Measurements from ENCODE around the gene NOX5. TPM values are rescaled to one million over a fixed set of nuclear protein-coding genes. Genes with fewer than 3 reads are reported as not detected.

The NOX5 gene
- total RNA-seq, 2 experiments from 2014 or later, result not detected

GRCh38 chr15:68984586-68984985, 29.9 kb upstream of the NOX5 start:
- Mint-ChIP-seq H3K36me3 (ENCODE audit: low read depth) (no peaks in the 10 kb centered on the region), H3K9me3 (no peaks in the 10 kb centered on the region), H3K4me1 (no peaks in the 10 kb centered on the region), H3K27me3 (peaks cover 6% of the 10 kb centered on the region), H3K27ac (no peak overlapping the region), H3K4me3 (no peak overlapping the region)
- CTCF ChIA-PET, result no interaction called here
- POLR2A ChIA-PET, result no interaction called here
- no peak for DNase-seq

- Mint-ChIP-seq H3K4me3 (no peak overlapping the region), H3K9me3 (no peaks in the 10 kb centered on the region), H3K27ac (no peak overlapping the region), H3K4me1 (no peaks in the 10 kb centered on the region), H3K27me3 (peaks cover 6% of the 10 kb centered on the region), H3K36me3 (ENCODE audit: low read depth) (no peaks in the 10 kb centered on the region)
- ChIA-PET CTCF (no interaction called here), POLR2A (no interaction called here)
- DNase-seq, result no peak
Measured at GRCh38 chr15:68985361-68985891, 29.1 kb upstream of the NOX5 start.

- H3K27me3 Mint-ChIP-seq, result peaks cover 3% of the 10 kb centered on the region
Measured at GRCh38 chr15:68986322-68986721, 28.2 kb upstream of the NOX5 start.

GRCh38 chr15:68987120-68987519, 27.4 kb upstream of the NOX5 start:
- POLR2A ChIA-PET, result no interaction called here
- Mint-ChIP-seq H3K4me3 (no peak overlapping the region), H3K9me3 (no peaks in the 10 kb centered on the region), H3K36me3 (ENCODE audit: low read depth) (no peaks in the 10 kb centered on the region), H3K27me3 (peaks cover 3% of the 10 kb centered on the region), H3K27ac (no peak overlapping the region), H3K4me1 (no peaks in the 10 kb centered on the region)
- CTCF ChIA-PET, result no interaction called here
- DNase-seq, result no peak

More at GRCh38 chr15:68986322-68986721, 28.2 kb upstream of the NOX5 start:
- no peaks in the 10 kb centered on the region for H3K4me1 Mint-ChIP-seq
- ChIA-PET POLR2A (no interaction called here), CTCF (no interaction called here)
- no peak for DNase-seq
- H3K27ac Mint-ChIP-seq, result no peak overlapping the region
- no peak overlapping the region for H3K4me3 Mint-ChIP-seq
- H3K36me3 Mint-ChIP-seq (ENCODE audit: low read depth), result no peaks in the 10 kb centered on the region
- H3K9me3 Mint-ChIP-seq, result no peaks in the 10 kb centered on the region

- no peak for DNase-seq
- H3K27ac Mint-ChIP-seq, result no peak overlapping the region
- ChIA-PET CTCF (no interaction called here), POLR2A (no interaction called here)
- peaks cover 3% of the 10 kb centered on the region for H3K27me3 Mint-ChIP-seq
- no peaks in the 10 kb centered on the region for H3K4me1 Mint-ChIP-seq
- H3K4me3 Mint-ChIP-seq, result no peak overlapping the region
- H3K9me3 Mint-ChIP-seq, result no peaks in the 10 kb centered on the region
- no peaks in the 10 kb centered on the region for H3K36me3 Mint-ChIP-seq (ENCODE audit: low read depth)
Measured at GRCh38 chr15:68987676-68988075, 26.8 kb upstream of the NOX5 start.

- H3K9me3 Mint-ChIP-seq, result no peaks in the 10 kb centered on the region
- no peak for DNase-seq
- H3K36me3 Mint-ChIP-seq (ENCODE audit: low read depth), result no peaks in the 10 kb centered on the region
- no peaks in the 10 kb centered on the region for H3K4me1 Mint-ChIP-seq
- no peak overlapping the region for H3K4me3 Mint-ChIP-seq
- CTCF ChIA-PET, result no interaction called here
- peaks cover 3% of the 10 kb centered on the region for H3K27me3 Mint-ChIP-seq
- H3K27ac Mint-ChIP-seq, result no peak overlapping the region
- POLR2A ChIA-PET, result no interaction called here
Measured at GRCh38 chr15:68989541-68990230, 24.8 kb upstream of the NOX5 start.

GRCh38 chr15:68990231-68990991, 24.1 kb upstream of the NOX5 start:
- H3K36me3 Mint-ChIP-seq (ENCODE audit: low read depth), result no peaks in the 10 kb centered on the region
- H3K4me1 Mint-ChIP-seq, result no peaks in the 10 kb centered on the region
- H3K9me3 Mint-ChIP-seq, result no peaks in the 10 kb centered on the region
- H3K27ac Mint-ChIP-seq, result no peak overlapping the region
- peaks cover 3% of the 10 kb centered on the region for H3K27me3 Mint-ChIP-seq
- no peak for DNase-seq
- ChIA-PET POLR2A (no interaction called here), CTCF (no interaction called here)
- H3K4me3 Mint-ChIP-seq, result no peak overlapping the region

GRCh38 chr15:68990992-68991500, 23.4 kb upstream of the NOX5 start:
- no peak overlapping the region for H3K27ac Mint-ChIP-seq
- CTCF ChIA-PET, result no interaction called here
- peaks cover 3% of the 10 kb centered on the region for H3K27me3 Mint-ChIP-seq
- H3K4me3 Mint-ChIP-seq, result no peak overlapping the region
- POLR2A ChIA-PET, result no interaction called here
- no peaks in the 10 kb centered on the region for H3K4me1 Mint-ChIP-seq
- no peaks in the 10 kb centered on the region for H3K36me3 Mint-ChIP-seq (ENCODE audit: low read depth)
- DNase-seq, result no peak
- no peaks in the 10 kb centered on the region for H3K9me3 Mint-ChIP-seq

GRCh38 chr15:68991723-68992122, 22.8 kb upstream of the NOX5 start:
- DNase-seq, result no peak
- ChIA-PET CTCF (no interaction called here), POLR2A (no interaction called here)
- peaks cover 3% of the 10 kb centered on the region for H3K27me3 Mint-ChIP-seq
- no peaks in the 10 kb centered on the region for H3K4me1 Mint-ChIP-seq
- H3K27ac Mint-ChIP-seq, result no peak overlapping the region
- H3K9me3 Mint-ChIP-seq, result no peaks in the 10 kb centered on the region
- H3K4me3 Mint-ChIP-seq, result no peak overlapping the region
- no peaks in the 10 kb centered on the region for H3K36me3 Mint-ChIP-seq (ENCODE audit: low read depth)

GRCh38 chr15:68992696-68993095, 21.8 kb upstream of the NOX5 start:
- Mint-ChIP-seq H3K4me3 (no peak overlapping the region), H3K4me1 (no peaks in the 10 kb centered on the region), H3K27me3 (peaks cover 6% of the 10 kb centered on the region), H3K27ac (no peak overlapping the region), H3K9me3 (no peaks in the 10 kb centered on the region), H3K36me3 (ENCODE audit: low read depth) (no peaks in the 10 kb centered on the region)
- ChIA-PET CTCF (no interaction called here), POLR2A (no interaction called here)
- DNase-seq, result no peak

GRCh38 chr15:68993276-68993675, 21.2 kb upstream of the NOX5 start:
- ChIA-PET CTCF (no interaction called here), POLR2A (no interaction called here)
- Mint-ChIP-seq H3K36me3 (ENCODE audit: low read depth) (no peaks in the 10 kb centered on the region), H3K27me3 (peaks cover 4% of the 10 kb centered on the region), H3K4me1 (no peaks in the 10 kb centered on the region), H3K4me3 (no peak overlapping the region), H3K9me3 (no peaks in the 10 kb centered on the region), H3K27ac (no peak overlapping the region)
- DNase-seq, result no peak

- Mint-ChIP-seq H3K4me3 (no peak overlapping the region), H3K9me3 (no peaks in the 10 kb centered on the region), H3K27me3 (peaks cover 3% of the 10 kb centered on the region), H3K27ac (no peak overlapping the region), H3K36me3 (ENCODE audit: low read depth) (no peaks in the 10 kb centered on the region), H3K4me1 (no peaks in the 10 kb centered on the region)
- POLR2A ChIA-PET, result no interaction called here
- CTCF ChIA-PET, result interaction anchor here (0.6 kb wide), 1 partner anchor 389 kb away, joined by 4 read pairs; no protein-coding TSS in a partner anchor
- no peak for DNase-seq
Measured at GRCh38 chr15:68994149-68994548, 20.3 kb upstream of the NOX5 start.

GRCh38 chr15:68994981-68995761, 19.3 kb upstream of the NOX5 start:
- no peak overlapping the region for H3K4me3 Mint-ChIP-seq
- H3K9me3 Mint-ChIP-seq, result no peaks in the 10 kb centered on the region
- no peaks in the 10 kb centered on the region for H3K36me3 Mint-ChIP-seq (ENCODE audit: low read depth)
- no peak for DNase-seq
- H3K27me3 Mint-ChIP-seq, result peaks cover 3% of the 10 kb centered on the region
- H3K27ac Mint-ChIP-seq, result no peak overlapping the region
- H3K4me1 Mint-ChIP-seq, result no peaks in the 10 kb centered on the region
- POLR2A ChIA-PET, result no interaction called here
- CTCF ChIA-PET, result interaction anchor here (0.6 kb wide), 1 partner anchor 388 kb away, joined by 4 read pairs; no protein-coding TSS in a partner anchor
